DND-41 (cell line): ENCODE measurements around the gene MPP2.

Experiments used
- ATAC-seq: fragments of 200-7000 bp; cut with Tn5 transposase; 3 replicates; pipeline ENCODE4 v1.9.1; 2021; ENCODE audit warnings: low read depth; ENCODE audit not compliant: insufficient read depth
- DNase-seq: peaks from one replicate; pipeline ENCODE4 v3.0.0-alpha.2; 2020
- H2AFZ ChIP-seq: 2 replicates; pipeline ENCODE4 v1.6.0; 2012; ENCODE audit warnings: low read depth, low read length
- H3K27ac ChIP-seq: 2 replicates; pipeline ENCODE4 v1.5.1; 2012; ENCODE audit warnings: low read length, inconsistent platforms
- H3K27me3 ChIP-seq: fragments of 200-600 bp; sonication (generic); 2 replicates; pipeline ENCODE4 v1.6.0; 2012; ENCODE audit warnings: low read length, mild to moderate bottlenecking, inconsistent platforms; ENCODE audit not compliant: insufficient read depth, poor library complexity
- H3K36me3 ChIP-seq: 2 replicates; pipeline ENCODE4 v1.5.1; 2012; ENCODE audit warnings: low read length, inconsistent platforms; ENCODE audit not compliant: insufficient read depth
- H3K4me1 ChIP-seq: 2 replicates; pipeline ENCODE4 v1.5.1; 2012; ENCODE audit warnings: mild to moderate bottlenecking, low read length; ENCODE audit not compliant: insufficient read depth
- H3K4me2 ChIP-seq: 2 replicates; pipeline ENCODE4 v1.6.0; 2012; ENCODE audit warnings: mild to moderate bottlenecking, moderate library complexity, low read length, inconsistent platforms; ENCODE audit not compliant: insufficient read depth
- H3K4me3 ChIP-seq, 2 experiments: fragments of 200-600 bp in 1 of 2; shearing (Covaris generic) in 1 of 2; 2 replicates each; pipeline ENCODE4 v1.5.1; 2012 to 2016; ENCODE audit warnings: inconsistent platforms in 2 of 2, low read length in 2 of 2, mild to moderate bottlenecking in 2 of 2, low read depth in 1 of 2, moderate library complexity in 1 of 2
- H3K79me2 ChIP-seq: 2 replicates; pipeline ENCODE4 v1.6.0; 2012; ENCODE audit warnings: low read length, inconsistent platforms; ENCODE audit not compliant: insufficient read depth
- H3K9ac ChIP-seq: 2 replicates; pipeline ENCODE4 v1.6.0; 2012; ENCODE audit warnings: low read depth, mild to moderate bottlenecking, inconsistent platforms, low read length, moderate library complexity
- H3K9me3 ChIP-seq: 2 replicates; pipeline ENCODE4 v1.5.1; 2012; ENCODE audit warnings: low read length, moderate library complexity, mild to moderate bottlenecking, inconsistent platforms; ENCODE audit not compliant: insufficient read depth, severe bottlenecking
- H4K20me1 ChIP-seq: 2 replicates; pipeline ENCODE4 v1.6.0; 2012; ENCODE audit warnings: low read length; ENCODE audit not compliant: insufficient read depth
- CTCF ChIP-seq: IDR thresholded peaks from 2 replicates; pipeline ENCODE4 v1.5.1; 2012; ENCODE audit warnings: borderline replicate concordance, low read length, moderate library complexity, mild to moderate bottlenecking; ENCODE audit not compliant: poor library complexity, severe bottlenecking; ENCODE audit errors: extremely low read depth
- EZH2 ChIP-seq: IDR thresholded peaks from 3 replicates; pipeline ENCODE4 v1.6.1; 2012; ENCODE audit warnings: borderline replicate concordance, low read depth, mild to moderate bottlenecking, moderate library complexity, low read length, inconsistent platforms; ENCODE audit not compliant: severe bottlenecking

MPP2 gene

GRCh38 chr17:43915559-43915958 is 8.2 kb upstream of the MPP2 start:
- DNase-seq (no peak), ATAC-seq (no peak)
- Histone ChIP-seq H2AFZ (no peak overlapping the region), H3K4me3 (no peak overlapping the region), H3K36me3 (no peaks in the 10 kb centered on the region), H3K9me3 (no peaks in the 10 kb centered on the region), H3K9ac (no peak overlapping the region), H3K79me2 (no peaks in the 10 kb centered on the region), H3K27ac (no peak overlapping the region), H4K20me1 (no peaks in the 10 kb centered on the region), H3K4me2 (no peak overlapping the region), H3K27me3 (peaks cover 23% of the 10 kb centered on the region), H3K4me1 (no peaks in the 10 kb centered on the region)
- no peak for TF ChIP-seq EZH2
- TF ChIP-seq CTCF = no peak

- Histone ChIP-seq H3K4me2 (no peak overlapping the region), H3K27ac (no peak overlapping the region), H3K36me3 (no peaks in the 10 kb centered on the region), H3K79me2 (no peaks in the 10 kb centered on the region), H4K20me1 (0 out of 2 replicates have a peak, but pooled peaks cover 5% of the 10 kb centered on the region), H3K4me3 (no peak overlapping the region), H3K9me3 (no peaks in the 10 kb centered on the region), H3K9ac (no peak overlapping the region), H3K4me1 (no peaks in the 10 kb centered on the region), H2AFZ (no peak overlapping the region), H3K27me3 (peaks cover 23% of the 10 kb centered on the region)
- ATAC-seq (no peak), DNase-seq (no peak)
- no peak for TF ChIP-seq CTCF
- TF ChIP-seq EZH2 = no peak
Observed at GRCh38 chr17:43914451-43914850, 7.1 kb upstream of the MPP2 start.

- Histone ChIP-seq H4K20me1 (0 out of 2 replicates have a peak, but pooled peaks cover 5% of the 10 kb centered on the region), H3K27me3 (peaks cover 22% of the 10 kb centered on the region), H3K27ac (no peak overlapping the region), H3K4me3 (no peak overlapping the region), H3K4me1 (no peaks in the 10 kb centered on the region), H3K9ac (no peak overlapping the region), H3K9me3 (no peaks in the 10 kb centered on the region), H3K79me2 (no peaks in the 10 kb centered on the region), H3K36me3 (no peaks in the 10 kb centered on the region), H2AFZ (no peak overlapping the region), H3K4me2 (no peak overlapping the region)
- ATAC-seq (no peak), DNase-seq (no peak)
- TF ChIP-seq EZH2 (no peak), CTCF (no peak)
Observed at GRCh38 chr17:43913584-43913983, 6.2 kb upstream of the MPP2 start.

GRCh38 chr17:43912635-43913304 is 5.4 kb upstream of the MPP2 start:
- H3K9me3 ChIP-seq = no peaks in the 10 kb centered on the region
- no peak for DNase-seq
- H3K36me3 ChIP-seq = no peaks in the 10 kb centered on the region
- ATAC-seq = no peak
- H3K4me1 ChIP-seq = no peaks in the 10 kb centered on the region
- H3K79me2 ChIP-seq = no peaks in the 10 kb centered on the region
- no peak overlapping the region for H3K27ac ChIP-seq
- no peak overlapping the region for H3K4me3 ChIP-seq
- H3K9ac ChIP-seq = no peak overlapping the region
- no peak overlapping the region for H2AFZ ChIP-seq
- H3K4me2 ChIP-seq = no peak overlapping the region
- H3K27me3 ChIP-seq = peaks cover 25% of the 10 kb centered on the region
- H4K20me1 ChIP-seq = 0 out of 2 replicates have a peak, but pooled peaks cover 5% of the 10 kb centered on the region
- no peak for TF ChIP-seq EZH2
- no peak for TF ChIP-seq CTCF
